C4-2B (cell line): ENCODE measurements around the gene SCUBE1.

ENCODE experiments used
- H3K27ac ChIP-seq: fragments of 450-650 bp; 2 replicates; pipeline ENCODE4 v1.5.1; 2017
- CTCF ChIP-seq: fragments of 450-650 bp; conservative IDR thresholded peaks from 2 replicates; pipeline ENCODE4 v1.5.1; 2017; ENCODE audit warnings: mild to moderate bottlenecking
- ZFX ChIP-seq: fragments of 450-650 bp; IDR thresholded peaks from 2 replicates; pipeline ENCODE4 v1.6.1; 2017

The SCUBE1 gene

GRCh38 chr22:43256569-43256968 lies 86.6 kb downstream of the SCUBE1 start:
- no peak for TF ChIP-seq ZFX
- no peak for TF ChIP-seq CTCF
- no peak overlapping the region for H3K27ac ChIP-seq

- no peak for TF ChIP-seq CTCF
- no peak for TF ChIP-seq ZFX
- H3K27ac ChIP-seq = no peak overlapping the region
Measured at GRCh38 chr22:43255299-43255698, 87.9 kb downstream of the SCUBE1 start.

GRCh38 chr22:43253839-43254238 lies 89.3 kb downstream of the SCUBE1 start:
- H3K27ac ChIP-seq = no peak overlapping the region
- TF ChIP-seq CTCF = no peak
- no peak for TF ChIP-seq ZFX

- TF ChIP-seq ZFX (no peak), CTCF (no peak)
- H3K27ac ChIP-seq = no peak overlapping the region
Measured at GRCh38 chr22:43252319-43252718, 90.9 kb downstream of the SCUBE1 start.

- TF ChIP-seq CTCF = no peak
- TF ChIP-seq ZFX = no peak
- no peak overlapping the region for H3K27ac ChIP-seq
Measured at GRCh38 chr22:43249789-43250471, 93.2 kb downstream of the SCUBE1 start.

GRCh38 chr22:43247546-43248260 lies 95.5 kb downstream of the SCUBE1 start:
- TF ChIP-seq CTCF = no peak
- TF ChIP-seq ZFX = no peak
- H3K27ac ChIP-seq = no peak overlapping the region

- H3K27ac ChIP-seq = no peak overlapping the region
- TF ChIP-seq ZFX (no peak), CTCF (no peak)
Measured at GRCh38 chr22:43246188-43246587, 97.0 kb downstream of the SCUBE1 start.
